Measurements from ENCODE around the gene PHGDH.
"Not testable (repeated sequence)": the region's sequence is repeated elsewhere in the genome, so short reads cannot be mapped to it uniquely, and the experiment has no call there.

The PHGDH gene

DNA sequence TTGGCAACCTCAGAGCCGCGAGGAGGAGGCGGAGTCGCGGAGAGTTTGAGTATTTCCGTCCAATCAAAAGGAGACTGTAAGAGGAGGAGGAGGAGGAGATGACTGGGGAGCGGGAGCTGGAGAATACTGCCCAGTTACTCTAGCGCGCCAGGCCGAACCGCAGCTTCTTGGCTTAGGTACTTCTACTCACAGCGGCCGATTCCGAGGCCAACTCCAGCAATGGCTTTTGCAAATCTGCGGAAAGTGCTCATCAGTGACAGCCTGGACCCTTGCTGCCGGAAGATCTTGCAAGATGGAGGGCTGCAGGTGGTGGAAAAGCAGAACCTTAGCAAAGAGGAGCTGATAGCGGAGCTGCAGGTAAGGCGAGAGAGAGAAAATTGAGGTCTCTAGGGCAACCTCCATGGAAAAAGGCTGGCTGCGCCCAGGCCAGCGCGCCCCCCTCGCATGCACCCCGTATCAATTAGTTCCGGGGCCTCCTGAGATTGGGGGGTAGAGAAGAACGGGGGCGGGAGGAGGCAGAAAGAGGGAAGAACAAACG is at the start of gene PHGDH:
PHGDH (plus strand) TSS at position 131 of the 538 bp plus-strand sequence; CDS start at position 220, 89 bp downstream.
- DNase-seq (ENCODE audit: low spot score), result peak; percentile 80

DNA sequence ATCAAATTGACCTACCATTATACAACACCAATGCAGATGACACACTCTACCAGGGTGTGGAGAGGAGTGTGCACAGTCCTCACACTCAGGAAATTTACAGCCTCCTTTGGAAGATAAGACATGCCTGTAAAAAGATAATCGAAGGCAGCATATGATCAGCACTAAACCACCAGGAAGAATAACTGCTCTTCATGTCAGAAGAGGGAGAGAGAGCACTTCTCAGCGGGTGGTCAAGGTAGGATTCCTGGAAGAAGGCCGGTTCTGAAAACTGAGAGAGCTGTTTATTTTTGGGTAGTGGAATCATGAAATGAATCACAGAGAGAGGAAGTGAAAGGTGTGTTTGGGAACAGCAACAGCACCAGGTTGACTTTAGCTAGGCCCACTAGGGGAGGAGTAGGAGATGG is 49.7 kb upstream of the PHGDH start:
- no peak for DNase-seq (ENCODE audit: low spot score)

DNA sequence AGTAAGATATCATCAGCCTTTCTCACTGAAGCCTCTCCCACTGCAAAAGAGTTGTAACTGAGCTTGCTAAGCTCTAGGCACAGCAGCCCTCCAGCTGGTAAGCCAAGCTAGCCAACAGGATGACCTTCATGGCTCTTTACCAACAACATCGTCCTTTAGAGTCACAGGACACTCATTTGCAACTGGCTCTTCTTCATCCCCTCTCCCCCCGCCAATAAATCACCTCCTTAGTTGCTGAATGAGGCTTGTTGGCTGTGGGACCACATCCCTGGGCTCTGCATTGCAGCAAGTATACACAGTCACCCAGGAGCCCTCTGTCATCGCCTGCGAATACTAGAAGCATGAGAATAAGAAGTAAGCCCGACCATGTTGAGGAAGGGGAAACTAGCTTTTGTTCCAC is 47.7 kb upstream of the PHGDH start:
- no peak for DNase-seq (ENCODE audit: low spot score)

DNA sequence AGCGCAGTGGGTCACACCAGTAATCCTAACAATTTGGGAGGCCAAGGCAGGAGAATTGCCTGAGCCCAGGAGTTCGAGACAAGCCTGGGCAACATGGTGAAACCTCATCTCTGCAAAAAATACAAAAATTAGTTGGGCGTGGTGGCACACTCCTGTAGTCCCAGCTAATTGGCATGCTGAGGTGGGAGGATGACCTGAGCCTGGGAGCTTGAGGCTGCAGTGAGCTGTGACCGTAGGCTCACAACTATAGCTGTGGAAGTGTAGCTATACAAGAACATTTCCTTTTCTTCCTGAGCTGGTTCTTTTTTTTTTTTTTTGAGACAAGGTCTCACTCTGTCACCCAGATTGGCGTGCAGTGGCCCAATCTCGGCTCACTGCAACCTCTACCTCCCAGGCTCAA is 44.6 kb upstream of the PHGDH start:
- no peak for DNase-seq (ENCODE audit: low spot score)

DNA sequence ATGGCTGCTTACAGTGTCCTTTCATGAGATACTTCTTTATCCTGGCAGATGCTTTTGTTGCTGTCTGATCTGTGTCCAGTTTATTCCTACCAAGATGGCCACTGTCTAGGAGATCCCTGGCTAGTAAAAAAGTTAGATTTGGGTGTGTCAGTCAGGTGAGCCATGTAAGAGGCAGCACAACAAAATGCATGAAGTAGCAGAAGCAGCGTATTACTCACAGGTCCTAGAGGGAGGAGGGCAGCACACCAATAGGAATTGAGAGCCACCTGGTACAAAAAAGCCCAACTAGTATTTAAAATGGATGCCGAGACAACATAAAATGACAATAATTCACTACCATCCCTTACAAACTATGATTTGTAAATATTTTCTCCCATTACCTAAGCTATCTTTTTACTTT is 40.8 kb upstream of the PHGDH start:
- DNase-seq (ENCODE audit: low spot score), result no peak

DNA sequence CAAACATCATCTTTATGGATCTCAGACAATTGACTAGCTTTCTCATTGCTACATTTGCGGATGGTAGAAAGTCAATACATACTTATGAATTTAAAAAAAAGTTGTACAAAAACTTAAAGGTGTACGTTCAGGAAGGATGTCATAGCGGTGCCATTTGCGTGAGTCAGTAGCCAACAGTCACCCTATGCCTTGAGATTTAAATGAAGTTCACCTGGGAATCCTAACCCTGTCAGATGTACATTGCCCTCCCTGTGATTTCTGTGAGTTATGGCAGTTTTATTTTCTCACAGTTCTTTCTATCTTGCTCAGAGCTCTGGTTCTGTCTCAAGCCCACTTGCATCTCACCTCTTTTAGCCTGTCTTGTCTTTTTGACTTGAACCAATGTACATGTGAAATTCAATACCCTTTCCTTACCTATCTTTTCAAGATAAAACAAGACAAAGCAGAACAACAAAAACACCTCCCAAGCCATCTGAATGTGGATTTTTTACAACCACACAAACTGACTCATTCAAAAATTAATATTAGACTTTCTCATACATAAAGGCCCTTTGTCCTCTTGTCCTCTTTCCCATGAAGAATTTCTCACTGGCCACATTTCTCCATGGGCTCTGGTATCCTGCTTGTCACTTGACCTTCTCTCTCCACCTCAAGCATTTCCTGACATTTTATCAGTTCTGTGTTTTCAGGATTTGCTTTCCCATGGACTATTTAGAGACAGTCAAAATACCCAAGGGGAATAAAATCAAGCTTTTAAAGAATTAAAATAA is 38.4 kb upstream of the PHGDH start:
- no peak for DNase-seq (ENCODE audit: low spot score)

DNA sequence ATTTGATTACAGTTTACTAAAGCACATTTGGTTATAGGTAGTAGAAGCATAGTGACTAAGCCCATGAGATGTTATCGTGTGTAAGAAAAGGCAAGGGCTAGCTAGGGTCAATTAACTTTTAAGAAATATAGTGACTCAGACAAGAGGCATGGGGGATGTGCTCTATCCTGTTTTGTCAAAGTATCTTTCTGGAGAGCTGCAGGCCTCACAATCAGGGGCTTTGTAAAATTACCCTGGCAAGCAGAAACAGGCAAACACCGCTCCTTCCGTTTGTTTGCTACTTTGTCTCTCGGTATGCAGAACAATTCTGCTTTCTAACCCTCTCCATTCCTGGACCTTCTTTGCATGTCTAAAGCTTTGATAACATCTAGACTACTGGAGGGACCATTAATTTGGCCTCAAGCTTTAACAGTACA is 37.6 kb upstream of the PHGDH start:
- DNase-seq (ENCODE audit: low spot score), result no peak

DNA sequence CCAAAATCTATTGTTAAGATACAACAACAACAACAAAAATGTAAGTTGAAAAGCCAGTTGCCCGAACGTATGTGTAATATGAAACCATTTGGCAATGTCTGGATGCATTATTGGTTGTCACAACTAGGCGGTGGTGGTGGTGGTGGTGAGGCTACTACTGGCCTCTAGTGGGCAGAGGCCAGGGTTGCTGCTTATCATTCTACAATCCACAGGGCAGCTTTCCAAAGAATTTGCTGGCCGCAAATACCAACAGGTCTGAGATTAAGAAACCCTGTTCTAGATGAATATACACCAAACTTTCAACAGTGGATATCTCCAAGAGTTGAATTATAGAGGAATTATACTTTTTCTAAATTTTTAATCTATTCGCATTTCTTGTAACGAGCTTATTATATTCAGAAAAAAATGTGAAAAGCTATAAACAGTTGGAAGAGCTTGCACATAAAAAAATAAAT is 36.9 kb upstream of the PHGDH start:
- DNase-seq (ENCODE audit: low spot score), result peak; percentile 29

DNA sequence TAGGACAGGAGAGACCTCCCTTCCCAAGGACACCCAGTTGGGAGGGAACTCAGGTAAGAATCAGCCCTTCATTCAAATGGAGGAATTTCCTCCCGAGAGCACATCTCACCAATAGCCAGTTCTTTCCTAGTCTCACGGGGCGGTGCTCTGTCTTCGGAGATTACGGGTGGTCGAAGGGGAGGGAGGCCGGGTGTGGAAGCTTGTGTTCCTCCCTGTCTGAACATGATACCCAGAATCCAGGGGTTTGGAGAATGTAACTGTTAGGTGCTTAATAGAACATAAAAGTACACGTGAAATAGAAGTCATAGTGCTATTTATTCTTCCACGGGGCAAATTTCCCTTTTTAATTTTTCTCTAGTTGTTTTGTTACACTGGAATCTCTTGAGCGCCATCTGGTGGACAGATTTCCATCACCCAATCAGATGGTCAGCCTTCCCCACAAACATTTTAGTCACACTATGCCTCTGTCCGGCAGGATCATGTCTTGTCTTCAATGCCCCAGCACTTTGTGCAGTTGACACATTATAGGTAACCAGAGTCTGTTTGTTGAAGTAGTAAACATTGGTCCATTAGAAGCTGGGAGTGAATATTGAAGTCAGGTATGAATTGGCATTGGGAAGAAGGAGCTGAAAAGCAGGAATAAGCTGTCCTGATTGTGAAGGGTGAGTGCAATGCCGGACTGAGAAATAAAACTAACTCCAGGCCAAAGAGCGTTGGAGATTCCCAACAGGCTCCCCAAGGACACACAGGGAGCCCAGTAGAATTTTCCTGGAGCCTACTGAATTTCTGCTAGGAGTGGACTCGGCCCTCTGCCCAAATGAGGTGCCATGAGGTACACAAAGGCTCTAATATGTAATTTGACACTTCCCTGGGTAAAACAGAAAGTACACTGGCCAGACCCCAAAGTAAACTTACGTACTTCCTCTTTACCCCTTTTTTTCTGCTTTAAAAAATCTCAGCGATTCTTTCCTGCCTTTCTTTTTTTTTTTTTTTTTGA is 36.1 kb upstream of the PHGDH start:
- peak; percentile 71 for DNase-seq (ENCODE audit: low spot score)

DNA sequence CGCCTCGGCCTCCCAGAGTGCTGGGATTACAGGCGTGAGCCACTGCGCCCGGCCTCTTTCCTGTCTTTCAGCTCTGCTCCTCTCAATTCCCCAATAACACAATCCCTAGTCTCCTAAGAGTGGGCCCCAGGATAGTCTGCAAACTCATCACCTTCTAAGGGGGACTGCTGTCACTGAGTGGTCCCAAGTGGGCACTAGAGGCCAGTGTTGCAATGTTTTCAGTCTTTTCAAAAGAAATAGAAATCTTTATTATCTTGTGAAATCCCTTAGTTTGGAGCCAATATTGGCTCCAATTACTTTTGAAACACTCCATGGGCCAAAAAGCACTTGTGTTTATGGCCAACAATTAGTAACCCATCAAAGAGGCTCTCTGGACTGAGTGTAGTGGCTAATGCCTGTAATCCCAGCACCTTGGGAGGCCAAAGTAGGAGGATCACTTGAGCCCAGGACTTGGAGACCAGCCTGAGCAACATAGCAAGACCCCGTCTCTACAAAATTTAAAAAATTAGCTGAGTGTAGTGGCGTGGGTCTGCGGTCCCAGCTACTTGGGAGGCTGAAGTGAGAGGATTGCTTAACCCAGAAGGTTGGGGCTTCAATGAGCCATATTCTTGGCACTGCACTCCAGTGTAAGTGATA is 35.0 kb upstream of the PHGDH start:
- DNase-seq (ENCODE audit: low spot score), result no peak

DNA sequence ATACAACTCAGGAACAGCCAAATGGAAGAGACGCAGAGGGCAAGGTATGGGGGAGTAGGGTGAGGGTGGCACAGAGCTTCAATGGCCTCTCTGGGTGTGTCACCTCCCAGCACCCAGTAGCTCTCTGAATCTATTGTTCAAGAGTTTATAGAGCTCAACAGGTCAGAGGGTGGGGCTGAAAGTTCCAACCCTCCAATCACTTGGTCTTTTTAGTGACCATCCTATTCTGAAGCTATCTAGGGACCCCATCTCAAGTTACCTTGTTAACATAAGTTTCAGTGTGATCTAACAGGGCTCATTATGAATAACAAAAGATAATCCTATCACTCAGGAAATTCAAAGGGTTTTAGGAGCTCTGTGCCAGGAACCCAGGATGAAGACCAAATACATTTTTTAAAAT is 32.5 kb upstream of the PHGDH start:
- DNase-seq (ENCODE audit: low spot score), result no peak

DNA sequence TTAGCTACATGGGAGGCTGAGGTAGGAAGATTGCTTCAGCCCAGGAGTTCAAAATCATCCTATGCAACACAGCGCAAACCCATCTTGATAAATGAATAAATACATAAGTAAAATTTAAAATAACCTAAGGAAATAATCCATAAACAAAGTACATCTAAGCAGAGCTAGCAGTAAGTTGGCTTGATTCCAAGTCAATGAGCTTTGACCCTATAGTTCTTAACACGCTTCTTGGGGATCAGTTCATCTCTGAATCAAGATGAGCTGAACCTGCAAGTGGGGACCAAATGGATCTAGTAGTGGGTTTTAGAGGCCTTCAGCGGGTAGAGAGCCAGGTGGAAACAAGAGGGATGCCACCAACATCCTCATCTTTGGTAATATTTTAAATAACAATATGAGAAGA is 31.5 kb upstream of the PHGDH start:
- no peak for DNase-seq (ENCODE audit: low spot score)

DNA sequence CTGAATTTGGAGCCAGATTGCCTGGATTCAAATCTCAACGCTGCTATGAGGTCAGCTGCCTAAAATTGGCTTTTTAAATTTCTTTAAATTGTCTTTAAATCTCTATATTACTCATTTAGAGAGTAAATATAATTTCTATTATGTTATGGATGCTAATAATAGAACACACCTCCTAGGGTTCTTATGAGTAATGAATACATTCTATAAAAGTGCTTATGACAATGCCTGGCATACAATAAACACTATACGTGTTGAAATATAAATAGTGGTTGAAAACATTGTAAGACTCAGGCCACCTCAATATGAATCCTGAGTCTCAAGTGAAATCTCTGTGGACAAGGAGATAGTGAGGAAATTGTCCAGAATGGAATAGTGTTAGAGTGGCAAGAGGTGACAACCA is 31.0 kb upstream of the PHGDH start:
- no peak for DNase-seq (ENCODE audit: low spot score)

DNA sequence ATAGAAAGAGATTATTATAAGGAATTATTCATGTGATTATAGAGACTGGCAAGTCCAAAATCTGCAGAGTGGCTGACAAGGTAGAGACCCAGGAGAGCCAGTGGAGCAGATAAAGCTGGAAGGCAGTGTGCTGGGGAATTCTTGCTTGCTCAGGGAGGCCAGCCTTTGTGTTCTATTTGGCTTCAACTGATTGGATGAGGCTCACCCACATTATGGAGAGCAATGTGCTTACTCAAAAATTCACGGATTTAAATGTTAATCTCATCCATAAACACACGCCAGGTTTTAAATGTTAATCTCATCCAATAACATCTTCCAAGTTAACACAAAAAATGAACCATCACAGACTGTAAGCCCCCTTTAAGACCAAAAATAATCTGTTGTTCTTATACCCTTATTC is 30.2 kb upstream of the PHGDH start:
- DNase-seq (ENCODE audit: low spot score), result no peak

DNA sequence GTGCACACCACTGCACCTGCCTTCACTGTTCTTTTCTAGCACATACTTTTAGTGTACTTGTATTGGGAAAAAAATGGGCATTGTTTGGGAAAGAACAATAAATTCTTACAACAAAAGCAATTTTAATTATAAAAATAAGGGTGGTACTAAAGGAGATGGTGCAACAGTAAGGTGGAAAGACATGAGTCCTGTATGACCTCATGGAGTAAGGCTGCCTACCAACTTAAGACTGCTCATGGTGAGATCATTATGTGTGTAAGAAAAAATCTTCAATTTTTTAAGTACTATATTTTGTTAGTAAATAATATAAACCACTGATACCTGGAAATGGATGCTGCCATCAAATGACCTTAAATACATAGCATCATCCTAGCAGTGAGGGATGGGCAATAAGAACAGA is 29.6 kb upstream of the PHGDH start:
- no peak for DNase-seq (ENCODE audit: low spot score)

DNA sequence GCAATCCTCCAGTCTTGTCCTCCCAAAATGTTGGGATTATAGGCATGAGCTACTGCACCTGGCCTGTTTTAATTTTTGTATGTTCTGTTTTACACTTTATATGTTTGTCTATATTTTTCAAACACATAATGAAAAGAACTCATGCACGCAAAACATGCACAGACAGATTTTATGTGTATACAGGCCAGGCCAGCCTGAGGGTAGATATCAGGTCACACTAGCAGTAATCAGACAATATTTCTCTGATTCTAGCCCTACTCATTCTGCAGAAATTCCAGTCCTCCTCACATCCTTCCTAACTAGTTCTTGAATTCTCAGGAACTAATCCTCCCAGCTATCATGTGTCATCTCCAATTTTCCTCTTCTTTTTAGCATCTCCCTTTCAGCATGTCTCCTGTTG is 27.8 kb upstream of the PHGDH start:
- DNase-seq (ENCODE audit: low spot score), result no peak

DNA sequence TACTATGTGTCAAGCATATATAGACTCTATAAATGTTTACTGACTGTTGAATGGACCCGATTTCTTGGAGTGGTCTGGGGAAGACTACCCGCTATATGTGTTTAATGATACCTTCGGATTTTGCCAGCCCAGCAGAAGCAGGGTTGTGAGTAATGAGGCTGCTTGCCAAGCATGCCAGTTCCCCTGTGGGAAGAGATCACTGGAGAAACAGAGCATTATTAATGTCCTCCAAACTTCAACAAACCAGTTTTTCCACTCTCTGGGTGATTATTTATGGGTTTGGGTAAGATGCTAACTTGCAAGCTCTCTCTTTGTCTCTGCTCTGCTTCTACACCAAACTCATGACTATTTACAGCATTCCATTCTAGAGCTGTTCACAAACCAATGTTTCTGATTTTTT is 25.1 kb upstream of the PHGDH start:
- DNase-seq (ENCODE audit: low spot score), result no peak

DNA sequence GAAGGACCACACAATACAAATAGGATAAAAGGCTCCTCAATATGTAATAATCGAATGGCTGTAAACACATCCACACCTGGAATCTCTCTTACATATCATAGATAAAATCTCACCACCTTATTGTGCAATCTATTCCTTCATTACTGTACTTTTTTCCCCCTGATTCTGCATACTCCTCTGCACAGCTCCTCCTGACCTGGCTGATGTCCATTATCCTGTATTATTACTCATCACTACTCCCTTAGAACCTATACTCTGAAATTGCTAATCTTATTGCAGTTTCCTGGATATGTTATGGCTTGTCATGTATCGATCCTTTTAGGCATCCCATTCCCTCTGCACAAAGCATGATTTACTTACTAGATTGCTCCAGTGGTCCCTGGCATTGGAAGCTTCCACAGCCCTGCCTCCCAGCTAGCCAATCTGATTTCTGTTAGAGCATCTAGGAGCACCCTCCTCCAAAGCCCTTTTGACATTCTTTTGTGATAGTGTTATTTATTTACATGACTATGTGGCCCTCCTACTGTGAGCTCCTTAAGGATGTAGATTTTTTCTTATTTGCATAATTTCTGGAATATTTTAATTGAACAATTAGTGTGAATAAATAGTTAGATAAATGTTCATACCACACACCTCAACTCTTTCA is 24.2 kb upstream of the PHGDH start:
- DNase-seq (ENCODE audit: low spot score), result no peak

DNA sequence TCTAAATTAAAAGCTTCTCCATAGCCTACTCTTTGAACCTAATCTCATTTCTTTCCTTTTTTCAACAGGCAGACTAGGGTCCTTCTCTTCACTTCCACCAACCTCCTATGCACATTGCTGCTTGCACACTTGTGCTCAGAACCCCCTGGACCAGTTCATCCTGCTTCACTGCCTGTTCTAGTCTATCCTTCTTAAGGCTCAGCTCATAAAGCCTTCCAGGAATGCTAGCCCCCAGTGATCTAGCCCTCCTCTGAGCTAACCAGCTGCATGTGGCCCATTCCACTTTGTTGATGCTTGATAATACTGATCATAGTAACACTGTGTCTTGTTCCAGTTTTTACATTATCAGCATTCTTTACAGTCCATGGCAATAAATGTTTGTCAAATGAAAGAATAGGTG is 22.9 kb upstream of the PHGDH start:
- DNase-seq (ENCODE audit: low spot score), result no peak

DNA sequence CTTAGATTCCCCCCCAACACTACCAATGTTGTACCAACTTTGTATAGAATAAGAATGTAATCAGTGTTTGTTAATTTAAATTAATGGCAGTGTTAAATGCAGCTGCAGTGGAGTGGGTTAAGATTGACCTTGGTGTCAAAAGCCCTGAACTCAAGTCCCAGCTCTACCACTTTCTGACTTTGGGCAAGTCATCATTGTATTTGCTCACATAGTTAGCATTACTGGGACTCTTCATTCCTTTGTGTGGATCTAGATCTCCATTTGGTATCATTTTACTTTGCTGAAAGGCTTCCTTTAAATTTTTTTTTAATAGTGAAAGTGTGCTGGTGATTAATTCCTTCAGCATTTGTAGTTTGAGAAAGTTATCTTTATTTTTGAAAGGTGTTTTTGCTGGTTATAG is 22.2 kb upstream of the PHGDH start:
- no peak for DNase-seq (ENCODE audit: low spot score)

DNA sequence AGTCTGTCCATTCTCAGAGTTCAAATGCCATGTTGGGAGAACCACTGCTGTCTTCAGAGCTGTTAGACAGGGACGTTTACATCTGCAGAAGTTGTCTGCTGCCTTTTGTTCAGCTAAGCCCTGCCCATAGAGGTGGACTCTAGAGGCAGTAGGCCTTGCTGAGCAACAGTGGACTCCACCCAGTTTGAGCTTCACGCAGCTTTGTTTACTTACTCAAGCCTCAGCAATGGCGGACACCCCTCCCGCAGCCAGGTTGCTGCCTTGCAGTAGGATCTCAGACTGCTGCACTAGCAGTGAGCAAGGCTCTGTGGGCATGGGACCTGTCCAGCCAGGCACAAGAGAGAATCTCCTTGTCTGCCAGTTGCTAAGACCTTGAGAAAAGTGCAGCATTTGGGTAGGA is 14.9 kb upstream of the PHGDH start:
- not testable (repeated sequence) for DNase-seq (ENCODE audit: low spot score)

DNA sequence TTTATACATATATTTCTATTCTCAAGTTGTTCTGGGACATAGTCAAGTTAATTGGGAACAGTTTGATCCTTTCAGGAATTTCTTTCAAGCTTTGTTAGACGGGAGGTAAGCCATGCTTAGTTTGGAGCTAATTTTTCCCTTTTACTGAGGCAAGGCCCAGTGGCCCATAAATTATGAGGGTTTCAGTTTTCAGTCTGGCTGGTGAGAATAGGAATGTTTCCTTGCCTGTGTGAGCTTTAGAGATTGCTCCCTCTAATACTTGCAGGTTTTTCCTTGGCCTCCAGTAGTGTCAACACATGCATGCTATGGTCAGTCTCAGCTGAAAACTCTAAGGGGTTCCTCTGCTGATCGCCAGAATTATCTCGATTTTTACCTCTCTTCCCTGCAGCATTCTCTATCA is 14.1 kb upstream of the PHGDH start:
- DNase-seq (ENCODE audit: low spot score), result no peak

Measured in germinal center (tissue), 1 donor.